Tibial nerve (tissue), 4 donors: Measurements from ENCODE around the gene UBE2E1.

Source experiments
- EP300 ChIP-seq, 2 donors: sonication (generic); formaldehyde crosslinking; IDR thresholded peaks; one replicate each; pipeline ENCODE4 v1.6.1; 2017; ENCODE audit warnings: antibody characterized with exemption in 2 of 2, mild to moderate bottlenecking in 1 of 2
- POLR2A ChIP-seq, 2 donors: fragments of 450-650 bp; IDR thresholded peaks; one replicate each; pipeline ENCODE4 v1.6.1; 2017; ENCODE audit warnings: antibody characterized with exemption in 2 of 2, mild to moderate bottlenecking in 2 of 2, moderate library complexity in 2 of 2
- TF ChIP-seq, protein P1 (sequence below), 5 experiments: fragments of 200-600 bp in 3 of 5; fragments of 450-650 bp in 2 of 5; sonication (generic) in 3 of 5; IDR thresholded peaks; one replicate each; pipeline ENCODE4 v1.5.1; 2016 to 2019; ENCODE audit warnings: antibody characterized with exemption in 5 of 5, mild to moderate bottlenecking in 3 of 5, moderate library complexity in 2 of 5

DNA sequence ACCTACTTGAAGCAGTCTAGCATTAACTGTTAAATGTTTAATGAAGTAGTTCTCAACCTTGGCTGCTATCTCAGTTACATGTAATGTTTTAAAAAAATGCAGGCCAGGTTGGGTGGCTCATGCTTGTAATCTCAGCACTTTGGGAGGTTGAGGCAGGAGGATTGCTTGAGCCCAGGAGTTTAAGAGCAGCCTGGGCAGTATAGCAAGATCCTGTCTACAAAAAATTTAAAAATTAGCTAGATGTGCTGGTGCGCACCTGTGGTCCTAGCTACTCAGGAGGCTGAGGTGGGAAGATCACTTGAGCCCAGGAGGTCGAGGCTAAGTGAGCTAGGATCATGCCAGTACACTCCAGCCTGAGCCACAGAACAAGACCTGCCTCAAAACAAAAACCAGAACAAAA, 29.3 kb downstream of the UBE2E1 start:
- TF ChIP-seq, protein P1, sequence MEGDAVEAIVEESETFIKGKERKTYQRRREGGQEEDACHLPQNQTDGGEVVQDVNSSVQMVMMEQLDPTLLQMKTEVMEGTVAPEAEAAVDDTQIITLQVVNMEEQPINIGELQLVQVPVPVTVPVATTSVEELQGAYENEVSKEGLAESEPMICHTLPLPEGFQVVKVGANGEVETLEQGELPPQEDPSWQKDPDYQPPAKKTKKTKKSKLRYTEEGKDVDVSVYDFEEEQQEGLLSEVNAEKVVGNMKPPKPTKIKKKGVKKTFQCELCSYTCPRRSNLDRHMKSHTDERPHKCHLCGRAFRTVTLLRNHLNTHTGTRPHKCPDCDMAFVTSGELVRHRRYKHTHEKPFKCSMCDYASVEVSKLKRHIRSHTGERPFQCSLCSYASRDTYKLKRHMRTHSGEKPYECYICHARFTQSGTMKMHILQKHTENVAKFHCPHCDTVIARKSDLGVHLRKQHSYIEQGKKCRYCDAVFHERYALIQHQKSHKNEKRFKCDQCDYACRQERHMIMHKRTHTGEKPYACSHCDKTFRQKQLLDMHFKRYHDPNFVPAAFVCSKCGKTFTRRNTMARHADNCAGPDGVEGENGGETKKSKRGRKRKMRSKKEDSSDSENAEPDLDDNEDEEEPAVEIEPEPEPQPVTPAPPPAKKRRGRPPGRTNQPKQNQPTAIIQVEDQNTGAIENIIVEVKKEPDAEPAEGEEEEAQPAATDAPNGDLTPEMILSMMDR (IDR thresholded peaks at IDR 0.05), result no peak
- TF ChIP-seq POLR2A (IDR thresholded peaks at IDR 0.05), result no peak
- no peak for TF ChIP-seq EP300 (IDR thresholded peaks at IDR 0.05)
